Activated CD8-positive, alpha-beta memory T cell treated with anti-CD3 and anti-CD28 coated beads, Interleukin-2, amount 50 U/mL, for 1 hour (primary cell): ENCODE data around the gene SLC6A7.

ENCODE experiments used
- DNase-seq: peaks from one replicate; pipeline ENCODE4 v3.0.0-alpha.2; 2020; ENCODE audit errors: extremely low read depth

SLC6A7 gene

DNA sequence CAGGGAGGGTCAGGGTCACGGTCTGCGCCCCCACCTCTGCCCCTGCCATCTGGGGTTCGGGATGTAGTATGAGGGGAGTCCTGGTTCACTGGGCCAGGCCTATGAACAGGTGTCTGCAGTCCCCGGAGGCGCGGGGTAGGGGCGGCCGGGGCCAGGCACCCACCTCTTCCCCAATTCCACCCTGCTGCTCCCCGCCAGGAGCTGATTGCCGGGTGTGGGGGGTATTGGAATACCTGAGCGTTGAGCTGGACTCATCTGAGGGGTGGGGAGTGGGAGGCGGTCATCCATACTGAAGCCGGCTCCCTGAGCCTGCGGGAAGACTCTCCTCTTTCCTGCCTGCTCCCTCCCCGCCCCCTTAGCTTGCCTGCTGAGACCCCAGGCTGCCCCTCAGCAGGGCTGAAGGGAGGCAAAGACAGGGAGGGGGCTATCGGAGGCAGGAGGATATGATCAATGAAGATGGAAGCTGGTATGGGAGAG lies 679 bp downstream of the SLC6A7 start:
- DNase-seq = no peak

DNA sequence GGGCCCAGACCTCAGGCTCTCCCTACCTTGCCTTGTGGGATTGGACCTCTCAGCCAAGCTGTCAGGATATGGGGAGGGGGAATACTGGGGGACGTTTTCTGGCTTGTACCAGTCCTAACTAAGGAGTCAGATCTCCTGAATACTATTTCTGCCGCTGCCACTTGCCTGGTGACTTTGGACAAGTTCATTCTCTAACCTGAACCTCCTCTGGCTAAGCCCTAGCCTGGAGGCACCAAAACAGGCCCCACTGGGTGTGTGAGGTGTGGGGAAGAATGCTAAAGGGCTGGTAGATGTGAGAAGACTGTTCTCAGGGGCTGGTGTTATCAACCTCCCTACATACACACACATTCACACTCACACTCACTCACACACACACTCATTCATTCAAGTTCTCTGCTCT lies 1.1 kb downstream of the SLC6A7 start:
- DNase-seq = no peak

- DNase-seq = no peak
Observed at GRCh38 chr5:150192462-150192861, 2.6 kb downstream of the SLC6A7 start.

GRCh38 chr5:150195736-150196485 lies 6.0 kb downstream of the SLC6A7 start:
- no peak for DNase-seq

GRCh38 chr5:150196514-150196913 lies 6.7 kb downstream of the SLC6A7 start:
- DNase-seq = no peak

- DNase-seq = no peak
Observed at GRCh38 chr5:150196986-150197385, 7.1 kb downstream of the SLC6A7 start.

DNA sequence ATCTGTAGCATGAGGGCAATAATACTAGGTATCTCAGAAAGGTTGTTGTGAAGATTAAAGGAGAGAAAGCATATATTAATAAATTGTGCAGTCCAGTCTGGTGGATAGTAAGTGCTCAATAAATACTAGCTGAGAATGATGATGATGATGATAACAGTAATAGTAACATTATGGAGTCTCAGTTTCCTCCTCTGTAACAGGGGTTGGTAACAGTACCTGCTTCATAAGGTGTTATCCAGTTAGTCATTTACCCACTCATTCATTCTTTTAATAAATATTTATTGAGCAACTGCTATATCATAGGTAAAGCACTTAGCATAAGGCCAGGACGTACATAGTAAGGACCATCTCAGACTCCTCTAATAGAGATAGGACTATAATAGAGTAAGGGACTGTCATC lies 7.6 kb downstream of the SLC6A7 start:
- no peak for DNase-seq

DNA sequence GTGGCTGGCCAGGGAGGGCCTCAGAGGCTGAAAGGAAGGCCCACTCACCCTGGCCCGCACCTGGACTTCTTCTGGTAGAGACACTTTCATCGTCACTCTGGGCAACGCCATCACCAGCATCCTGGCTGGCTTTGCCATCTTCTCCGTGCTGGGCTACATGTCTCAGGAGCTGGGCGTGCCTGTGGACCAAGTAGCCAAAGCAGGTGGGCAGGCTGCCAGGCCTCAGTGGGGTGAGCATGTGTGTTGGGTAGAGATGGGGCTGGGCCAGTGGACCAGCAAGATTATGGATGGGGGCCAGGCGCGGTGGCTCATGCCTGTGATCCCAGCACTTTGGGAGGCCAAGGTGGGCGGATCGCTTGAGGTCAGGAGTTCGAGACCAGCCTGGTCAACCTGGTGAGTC lies 12.6 kb downstream of the SLC6A7 start:
- no peak for DNase-seq

- DNase-seq = no peak
Observed at GRCh38 chr5:150203832-150204589, 14.1 kb downstream of the SLC6A7 start.

DNA sequence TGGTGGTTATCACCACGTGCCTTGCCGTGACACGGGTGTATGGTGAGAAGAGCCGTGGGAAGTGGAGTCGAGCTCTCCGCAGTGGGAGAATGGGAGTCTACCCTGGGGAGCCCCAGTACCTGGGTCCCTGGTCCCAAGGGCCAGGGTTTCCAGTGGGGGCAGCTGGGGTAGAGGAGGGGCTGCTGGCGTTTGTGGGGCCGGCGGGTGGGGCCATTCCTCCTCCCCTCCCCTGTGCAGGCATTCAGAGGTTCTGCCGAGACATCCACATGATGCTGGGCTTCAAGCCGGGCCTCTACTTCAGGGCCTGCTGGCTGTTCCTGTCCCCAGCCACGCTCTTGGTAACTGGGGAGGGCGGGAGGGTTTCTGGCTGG lies 14.7 kb downstream of the SLC6A7 start:
- DNase-seq = no peak

- DNase-seq = no peak
Observed at GRCh38 chr5:150206098-150206778, 16.4 kb downstream of the SLC6A7 start.

DNA sequence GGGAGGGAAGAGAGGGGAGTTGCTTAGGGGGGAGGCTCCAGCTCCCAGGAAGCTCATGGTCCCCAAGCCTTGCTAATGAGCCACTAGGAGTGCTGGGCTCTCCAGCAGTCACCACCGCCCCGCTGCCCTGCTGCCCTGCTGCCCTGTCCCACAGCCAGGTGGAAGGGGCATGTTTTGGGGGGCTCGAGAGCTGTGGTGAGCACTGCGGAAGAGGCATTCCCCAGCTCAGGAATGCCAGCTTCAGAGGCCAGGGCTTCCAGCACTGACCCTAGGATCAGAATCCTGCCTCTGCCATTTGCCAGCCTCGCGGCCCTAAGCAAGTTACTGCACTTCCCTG lies 16.9 kb downstream of the SLC6A7 start:
- no peak for DNase-seq

DNA sequence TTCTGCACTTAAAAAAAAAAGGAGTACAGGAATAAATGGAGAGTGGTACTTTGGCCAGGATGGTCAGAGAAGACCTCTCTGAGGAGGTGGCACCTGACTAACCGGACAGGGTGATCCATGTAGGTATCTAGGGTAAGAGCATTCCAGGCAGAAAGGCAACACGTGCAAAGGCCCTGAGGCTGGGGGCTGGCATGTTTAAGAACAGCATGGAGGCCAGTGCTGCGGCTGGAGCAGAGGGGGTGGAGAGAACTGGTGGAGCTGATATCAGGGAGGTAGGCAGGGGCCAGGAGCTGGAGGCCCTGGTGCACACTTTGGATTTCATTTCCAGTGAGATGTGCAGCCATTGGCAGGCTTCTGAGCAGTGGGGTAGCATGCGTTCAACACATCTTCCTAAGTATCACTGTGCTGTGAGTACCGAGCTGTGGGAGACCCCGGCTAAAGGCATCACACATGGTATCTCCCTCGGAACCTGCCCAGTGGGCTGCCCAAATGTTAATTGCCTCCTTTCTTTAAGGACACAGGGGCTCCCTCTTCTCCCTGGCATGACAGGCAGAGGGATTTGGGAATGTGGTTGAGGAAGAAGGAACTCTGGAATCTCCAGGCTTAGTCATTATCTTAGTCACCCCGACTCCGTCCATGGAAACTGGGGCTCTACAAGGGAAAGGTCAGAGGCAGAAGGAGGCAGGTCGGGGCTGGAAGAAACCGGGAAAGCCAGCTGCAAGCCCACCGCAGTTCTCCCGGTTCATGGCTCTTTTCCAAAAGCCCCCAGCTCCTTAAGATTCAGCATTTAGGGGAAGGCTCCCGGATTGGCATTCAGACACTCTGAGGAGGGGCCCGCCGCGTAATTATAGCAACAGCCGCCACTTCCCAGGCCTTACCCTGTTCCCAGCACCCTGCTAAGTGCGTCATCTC lies 18.6 kb downstream of the SLC6A7 start:
- DNase-seq = no peak

DNA sequence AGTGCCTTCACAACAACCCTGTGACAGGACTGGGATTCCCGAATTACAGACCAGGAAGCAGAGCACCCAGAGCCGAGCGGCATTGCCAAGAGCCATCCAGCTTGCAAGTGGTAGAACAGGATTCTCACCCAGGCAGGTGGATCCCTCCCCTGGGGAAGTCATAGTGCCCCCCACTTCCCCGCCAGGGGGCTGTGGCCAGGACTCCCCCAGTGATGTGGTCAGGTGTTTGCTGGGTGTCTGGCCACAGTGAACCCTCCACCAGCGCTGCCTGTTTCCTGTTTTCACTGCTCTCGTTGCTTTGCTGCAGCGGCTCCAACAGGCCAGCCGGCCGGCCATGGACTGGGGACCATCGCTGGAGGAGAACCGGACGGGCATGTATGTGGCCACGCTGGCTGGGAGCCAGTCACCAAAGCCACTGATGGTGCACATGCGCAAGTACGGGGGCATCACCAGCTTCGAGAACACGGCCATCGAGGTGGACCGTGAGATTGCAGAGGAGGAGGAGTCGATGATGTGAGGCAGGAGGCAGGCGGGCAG lies 19.3 kb downstream of the SLC6A7 start:
- no peak for DNase-seq

DNA sequence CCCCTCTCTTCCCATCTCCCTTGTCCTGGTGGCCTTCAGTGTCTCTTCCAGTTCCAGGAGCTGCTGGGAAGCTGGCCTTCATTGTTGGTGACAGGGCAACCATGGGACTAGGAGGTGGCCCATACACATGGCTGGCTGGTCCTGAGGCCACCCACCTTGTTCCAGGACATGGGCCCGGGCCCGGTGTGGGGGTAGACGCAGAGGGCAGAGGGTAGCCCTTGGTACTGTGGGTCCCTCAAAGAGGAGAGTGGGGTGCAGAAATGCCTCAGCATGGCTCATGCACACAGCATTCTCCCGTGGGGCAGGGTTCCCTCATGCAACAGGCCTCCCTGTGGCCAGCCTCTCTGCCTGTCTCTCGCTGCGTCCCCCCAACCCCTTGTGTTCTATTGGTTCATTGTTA lies 20.8 kb downstream of the SLC6A7 start:
- no peak for DNase-seq

- no peak for DNase-seq
Observed at GRCh38 chr5:150211156-150212030, 21.5 kb downstream of the SLC6A7 start.

- DNase-seq = no peak
Observed at GRCh38 chr5:150213530-150213929, 23.7 kb downstream of the SLC6A7 start.

- no peak for DNase-seq
Observed at GRCh38 chr5:150214289-150214688, 24.4 kb downstream of the SLC6A7 start.

GRCh38 chr5:150215979-150216944 lies 26.4 kb downstream of the SLC6A7 start:
- no peak for DNase-seq
